DND-41 (cell line): Measurements from ENCODE around the gene HSBP1.

Source experiments
- ATAC-seq: fragments of 200-7000 bp; cut with Tn5 transposase; 3 replicates; pipeline ENCODE4 v1.9.1; 2021; ENCODE audit warnings: low read depth; ENCODE audit not compliant: insufficient read depth
- DNase-seq: peaks from one replicate; pipeline ENCODE4 v3.0.0-alpha.2; 2020
- H2AFZ ChIP-seq: 2 replicates; pipeline ENCODE4 v1.6.0; 2012; ENCODE audit warnings: low read depth, low read length
- H3K27ac ChIP-seq: 2 replicates; pipeline ENCODE4 v1.5.1; 2012; ENCODE audit warnings: low read length, inconsistent platforms
- H3K27me3 ChIP-seq: fragments of 200-600 bp; sonication (generic); 2 replicates; pipeline ENCODE4 v1.6.0; 2012; ENCODE audit warnings: low read length, mild to moderate bottlenecking, inconsistent platforms; ENCODE audit not compliant: insufficient read depth, poor library complexity
- H3K36me3 ChIP-seq: 2 replicates; pipeline ENCODE4 v1.5.1; 2012; ENCODE audit warnings: low read length, inconsistent platforms; ENCODE audit not compliant: insufficient read depth
- H3K4me1 ChIP-seq: 2 replicates; pipeline ENCODE4 v1.5.1; 2012; ENCODE audit warnings: mild to moderate bottlenecking, low read length; ENCODE audit not compliant: insufficient read depth
- H3K4me2 ChIP-seq: 2 replicates; pipeline ENCODE4 v1.6.0; 2012; ENCODE audit warnings: mild to moderate bottlenecking, moderate library complexity, low read length, inconsistent platforms; ENCODE audit not compliant: insufficient read depth
- H3K4me3 ChIP-seq, 2 experiments: fragments of 200-600 bp in 1 of 2; shearing (Covaris generic) in 1 of 2; 2 replicates each; pipeline ENCODE4 v1.5.1; 2012 to 2016; ENCODE audit warnings: inconsistent platforms in 2 of 2, low read length in 2 of 2, mild to moderate bottlenecking in 2 of 2, low read depth in 1 of 2, moderate library complexity in 1 of 2
- H3K79me2 ChIP-seq: 2 replicates; pipeline ENCODE4 v1.6.0; 2012; ENCODE audit warnings: low read length, inconsistent platforms; ENCODE audit not compliant: insufficient read depth
- H3K9ac ChIP-seq: 2 replicates; pipeline ENCODE4 v1.6.0; 2012; ENCODE audit warnings: low read depth, mild to moderate bottlenecking, inconsistent platforms, low read length, moderate library complexity
- H3K9me3 ChIP-seq: 2 replicates; pipeline ENCODE4 v1.5.1; 2012; ENCODE audit warnings: low read length, moderate library complexity, mild to moderate bottlenecking, inconsistent platforms; ENCODE audit not compliant: insufficient read depth, severe bottlenecking
- H4K20me1 ChIP-seq: 2 replicates; pipeline ENCODE4 v1.6.0; 2012; ENCODE audit warnings: low read length; ENCODE audit not compliant: insufficient read depth
- CTCF ChIP-seq: IDR thresholded peaks from 2 replicates; pipeline ENCODE4 v1.5.1; 2012; ENCODE audit warnings: borderline replicate concordance, low read length, moderate library complexity, mild to moderate bottlenecking; ENCODE audit not compliant: poor library complexity, severe bottlenecking; ENCODE audit errors: extremely low read depth
- EZH2 ChIP-seq: IDR thresholded peaks from 3 replicates; pipeline ENCODE4 v1.6.1; 2012; ENCODE audit warnings: borderline replicate concordance, low read depth, mild to moderate bottlenecking, moderate library complexity, low read length, inconsistent platforms; ENCODE audit not compliant: severe bottlenecking

Gene HSBP1

GRCh38 chr16:83856792-83857191 is 49.0 kb downstream of the HSBP1 start:
- no peak for ATAC-seq
- DNase-seq: no peak

GRCh38 chr16:83859265-83859664 is 51.5 kb downstream of the HSBP1 start:
- DNase-seq: no peak
- Histone ChIP-seq H3K79me2 (no peaks in the 10 kb centered on the region), H3K27me3 (no peaks in the 10 kb centered on the region), H3K4me1 (no peaks in the 10 kb centered on the region), H3K9ac (no peak overlapping the region), H3K9me3 (no peaks in the 10 kb centered on the region), H4K20me1 (no peaks in the 10 kb centered on the region), H3K4me3 (no peak overlapping the region), H3K4me2 (no peak overlapping the region), H3K36me3 (no peaks in the 10 kb centered on the region), H3K27ac (no peak overlapping the region), H2AFZ (no peak overlapping the region)
- TF ChIP-seq EZH2 (no peak), CTCF (no peak)
- ATAC-seq: no peak

More at GRCh38 chr16:83856792-83857191, 49.0 kb downstream of the HSBP1 start:
- H3K27ac ChIP-seq: no peak overlapping the region
- H3K9me3 ChIP-seq: no peaks in the 10 kb centered on the region
- H2AFZ ChIP-seq: no peak overlapping the region
- H4K20me1 ChIP-seq: no peaks in the 10 kb centered on the region
- no peaks in the 10 kb centered on the region for H3K27me3 ChIP-seq
- H3K79me2 ChIP-seq: no peaks in the 10 kb centered on the region
- H3K4me1 ChIP-seq: no peaks in the 10 kb centered on the region
- no peak overlapping the region for H3K9ac ChIP-seq
- H3K4me3 ChIP-seq: no peak overlapping the region
- TF ChIP-seq EZH2 (no peak), CTCF (no peak)
- H3K4me2 ChIP-seq: no peak overlapping the region
- H3K36me3 ChIP-seq: no peaks in the 10 kb centered on the region

- H2AFZ ChIP-seq: no peak overlapping the region
- no peaks in the 10 kb centered on the region for H3K27me3 ChIP-seq
- no peak for ATAC-seq
- no peaks in the 10 kb centered on the region for H3K79me2 ChIP-seq
- no peak overlapping the region for H3K4me2 ChIP-seq
- H3K36me3 ChIP-seq: no peaks in the 10 kb centered on the region
- H3K4me1 ChIP-seq: no peaks in the 10 kb centered on the region
- no peak overlapping the region for H3K4me3 ChIP-seq
- H4K20me1 ChIP-seq: no peaks in the 10 kb centered on the region
- DNase-seq: no peak
- no peak overlapping the region for H3K9ac ChIP-seq
- H3K9me3 ChIP-seq: no peaks in the 10 kb centered on the region
- TF ChIP-seq EZH2 (no peak), CTCF (no peak)
- no peak overlapping the region for H3K27ac ChIP-seq
Measured at GRCh38 chr16:83862661-83863060, 54.9 kb downstream of the HSBP1 start.

GRCh38 chr16:83863682-83864081 is 55.9 kb downstream of the HSBP1 start:
- Histone ChIP-seq H3K27me3 (no peaks in the 10 kb centered on the region), H3K79me2 (no peaks in the 10 kb centered on the region)

More at GRCh38 chr16:83863682-83864081, 55.9 kb downstream of the HSBP1 start:
- H3K9ac ChIP-seq: no peak overlapping the region
- no peak overlapping the region for H2AFZ ChIP-seq
- no peak overlapping the region for H3K27ac ChIP-seq
- TF ChIP-seq EZH2: no peak
- TF ChIP-seq CTCF: no peak
- no peak overlapping the region for H3K4me3 ChIP-seq
- H3K4me1 ChIP-seq: no peaks in the 10 kb centered on the region
- ATAC-seq (no peak), DNase-seq (no peak)
- no peaks in the 10 kb centered on the region for H4K20me1 ChIP-seq
- H3K9me3 ChIP-seq: no peaks in the 10 kb centered on the region
- no peak overlapping the region for H3K4me2 ChIP-seq
- H3K36me3 ChIP-seq: no peaks in the 10 kb centered on the region
